ENCODE results near the gene SCYL3.

- TF ChIP-seq, protein P1, sequence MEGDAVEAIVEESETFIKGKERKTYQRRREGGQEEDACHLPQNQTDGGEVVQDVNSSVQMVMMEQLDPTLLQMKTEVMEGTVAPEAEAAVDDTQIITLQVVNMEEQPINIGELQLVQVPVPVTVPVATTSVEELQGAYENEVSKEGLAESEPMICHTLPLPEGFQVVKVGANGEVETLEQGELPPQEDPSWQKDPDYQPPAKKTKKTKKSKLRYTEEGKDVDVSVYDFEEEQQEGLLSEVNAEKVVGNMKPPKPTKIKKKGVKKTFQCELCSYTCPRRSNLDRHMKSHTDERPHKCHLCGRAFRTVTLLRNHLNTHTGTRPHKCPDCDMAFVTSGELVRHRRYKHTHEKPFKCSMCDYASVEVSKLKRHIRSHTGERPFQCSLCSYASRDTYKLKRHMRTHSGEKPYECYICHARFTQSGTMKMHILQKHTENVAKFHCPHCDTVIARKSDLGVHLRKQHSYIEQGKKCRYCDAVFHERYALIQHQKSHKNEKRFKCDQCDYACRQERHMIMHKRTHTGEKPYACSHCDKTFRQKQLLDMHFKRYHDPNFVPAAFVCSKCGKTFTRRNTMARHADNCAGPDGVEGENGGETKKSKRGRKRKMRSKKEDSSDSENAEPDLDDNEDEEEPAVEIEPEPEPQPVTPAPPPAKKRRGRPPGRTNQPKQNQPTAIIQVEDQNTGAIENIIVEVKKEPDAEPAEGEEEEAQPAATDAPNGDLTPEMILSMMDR (IDR thresholded peaks at IDR 0.05), result no peak
- TF ChIP-seq POLR2A (IDR thresholded peaks at IDR 0.05), result no peak
Observed at GRCh38 chr1:169884634-169885033, 9.1 kb downstream of the SCYL3 start.
